HUES6 (cell line): ENCODE results near the gene SMARCAL1.
"Not testable (repeated sequence)": the region's sequence is repeated elsewhere in the genome, so short reads cannot be mapped to it uniquely, and the experiment has no call there.

Experiments used
- H3K27ac ChIP-seq: 2 replicates; pipeline ENCODE4 v1.7.0; 2013; ENCODE audit warnings: low read depth, mild to moderate bottlenecking, low read length, inconsistent platforms
- H3K27me3 ChIP-seq: 2 replicates; pipeline ENCODE4 v1.6.1; 2013; ENCODE audit warnings: low read length; ENCODE audit not compliant: control insufficient read depth, insufficient read depth
- H3K36me3 ChIP-seq: 2 replicates; pipeline ENCODE4 v1.6.1; 2013; ENCODE audit warnings: low read length; ENCODE audit not compliant: control insufficient read depth, insufficient read depth
- H3K4me1 ChIP-seq: 2 replicates; pipeline ENCODE4 v1.6.1; 2013; ENCODE audit warnings: low read length; ENCODE audit not compliant: control insufficient read depth, insufficient read depth
- H3K4me3 ChIP-seq: 2 replicates; pipeline ENCODE4 v1.5.1; 2013; ENCODE audit warnings: low read depth, low read length
- H3K9ac ChIP-seq: one replicate; pipeline ENCODE4 v1.6.1; 2013; ENCODE audit warnings: mild to moderate bottlenecking, low read length
- H3K9me3 ChIP-seq: 2 replicates; pipeline ENCODE4 v1.6.1; 2013; ENCODE audit warnings: low read depth, low read length; ENCODE audit not compliant: control insufficient read depth, insufficient read depth

SMARCAL1 gene

GRCh38 chr2:216503159-216503629 lies 90.9 kb downstream of the SMARCAL1 start:
- no peaks in the 10 kb centered on the region for H3K9me3 ChIP-seq
- H3K9ac ChIP-seq: no peak overlapping the region
- H3K4me3 ChIP-seq: no peak overlapping the region
- peaks cover 7% of the 10 kb centered on the region for H3K4me1 ChIP-seq
- peaks cover 84% of the 10 kb centered on the region for H3K36me3 ChIP-seq
- H3K27me3 ChIP-seq: no peaks in the 10 kb centered on the region
- H3K27ac ChIP-seq: no peak overlapping the region

DNA sequence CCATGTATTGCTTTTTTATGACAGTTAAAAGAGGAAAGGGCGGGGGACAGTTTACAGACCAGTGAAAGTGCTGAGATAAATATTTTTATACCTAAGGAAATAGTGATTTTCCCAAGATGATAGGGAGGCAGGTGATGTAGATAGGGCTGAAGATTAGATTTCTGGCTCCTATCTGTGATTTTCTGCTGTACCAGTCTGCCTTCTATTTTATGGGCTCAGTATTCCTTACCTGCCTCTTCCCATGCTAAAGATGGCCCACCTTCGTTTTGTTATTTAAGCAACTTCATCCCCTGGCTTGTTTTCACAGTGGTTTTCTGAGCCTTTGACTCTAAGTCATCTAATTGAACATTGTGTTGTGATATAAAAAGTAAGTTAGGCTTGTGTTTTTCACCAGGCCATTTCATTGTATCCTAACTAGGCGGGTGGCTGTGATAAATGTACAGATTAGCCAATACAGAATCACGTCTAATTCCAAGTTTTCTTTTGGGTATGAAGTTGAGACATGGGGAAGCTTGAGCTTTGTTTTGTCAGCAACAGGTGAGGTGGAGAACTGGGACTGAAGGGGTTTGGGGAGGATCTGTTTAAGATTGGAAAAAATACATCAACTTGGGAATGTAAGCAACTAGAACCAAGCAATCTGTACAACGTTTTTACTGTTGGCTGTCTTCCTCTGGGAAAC lies 91.6 kb downstream of the SMARCAL1 start:
- H3K27ac ChIP-seq: no peak overlapping the region
- H3K4me3 ChIP-seq: no peak overlapping the region
- H3K36me3 ChIP-seq: peaks cover 84% of the 10 kb centered on the region
- H3K9me3 ChIP-seq: no peaks in the 10 kb centered on the region
- H3K9ac ChIP-seq: no peak overlapping the region
- H3K4me1 ChIP-seq: peaks cover 7% of the 10 kb centered on the region
- no peaks in the 10 kb centered on the region for H3K27me3 ChIP-seq

DNA sequence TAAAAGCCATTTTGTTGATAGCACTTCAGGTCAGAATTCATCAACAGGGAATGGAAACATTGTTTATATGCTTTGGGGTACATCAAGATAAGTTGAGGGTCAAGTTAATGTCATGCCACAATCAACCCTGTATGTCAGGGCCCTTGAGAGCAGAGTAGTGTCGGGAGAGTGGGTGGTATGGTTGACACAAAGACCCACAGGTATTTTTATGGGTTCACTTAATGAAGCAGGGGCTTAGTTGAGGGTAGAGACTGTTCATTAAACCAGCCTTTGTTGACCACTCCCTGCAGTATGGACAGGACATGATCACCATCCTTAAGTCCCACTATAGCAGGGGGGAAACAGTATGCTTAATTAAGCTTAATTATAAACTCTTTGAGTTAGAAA lies 92.1 kb downstream of the SMARCAL1 start:
- no peaks in the 10 kb centered on the region for H3K9me3 ChIP-seq
- no peak overlapping the region for H3K9ac ChIP-seq
- H3K27ac ChIP-seq: no peak overlapping the region
- no peak overlapping the region for H3K4me3 ChIP-seq
- H3K4me1 ChIP-seq: peaks cover 7% of the 10 kb centered on the region
- H3K36me3 ChIP-seq: peaks cover 83% of the 10 kb centered on the region
- no peaks in the 10 kb centered on the region for H3K27me3 ChIP-seq

GRCh38 chr2:216505133-216506106 lies 93.1 kb downstream of the SMARCAL1 start:
- Histone ChIP-seq H3K27me3 (no peaks in the 10 kb centered on the region), H3K9me3 (no peaks in the 10 kb centered on the region), H3K9ac (no peak overlapping the region), H3K4me1 (peaks cover under 1% of the 10 kb centered on the region; the same call in 1 of the 2 replicates), H3K4me3 (no peak overlapping the region), H3K36me3 (peaks cover 74% of the 10 kb centered on the region), H3K27ac (no peak overlapping the region)

- Histone ChIP-seq H3K27ac (no peak overlapping the region), H3K4me1 (no peaks in the 10 kb centered on the region), H3K4me3 (no peak overlapping the region), H3K27me3 (no peaks in the 10 kb centered on the region), H3K9ac (no peak overlapping the region), H3K9me3 (no peaks in the 10 kb centered on the region), H3K36me3 (peaks cover 53% of the 10 kb centered on the region)
Observed at GRCh38 chr2:216507220-216508160, 95.2 kb downstream of the SMARCAL1 start.

GRCh38 chr2:216508229-216508628 lies 95.9 kb downstream of the SMARCAL1 start:
- Histone ChIP-seq H3K4me3 (no peak overlapping the region), H3K4me1 (no peaks in the 10 kb centered on the region), H3K9ac (no peak overlapping the region), H3K36me3 (peaks cover 46% of the 10 kb centered on the region), H3K9me3 (no peaks in the 10 kb centered on the region), H3K27ac (no peak overlapping the region), H3K27me3 (no peaks in the 10 kb centered on the region)

GRCh38 chr2:216516730-216517350 lies 104.6 kb downstream of the SMARCAL1 start:
- Histone ChIP-seq H3K9me3 (no peaks in the 10 kb centered on the region), H3K4me3 (no peak overlapping the region), H3K4me1 (no peaks in the 10 kb centered on the region), H3K36me3 (peaks cover 14% of the 10 kb centered on the region; the same call in 1 of the 2 replicates), H3K9ac (no peak overlapping the region), H3K27ac (no peak overlapping the region), H3K27me3 (no peaks in the 10 kb centered on the region)

DNA sequence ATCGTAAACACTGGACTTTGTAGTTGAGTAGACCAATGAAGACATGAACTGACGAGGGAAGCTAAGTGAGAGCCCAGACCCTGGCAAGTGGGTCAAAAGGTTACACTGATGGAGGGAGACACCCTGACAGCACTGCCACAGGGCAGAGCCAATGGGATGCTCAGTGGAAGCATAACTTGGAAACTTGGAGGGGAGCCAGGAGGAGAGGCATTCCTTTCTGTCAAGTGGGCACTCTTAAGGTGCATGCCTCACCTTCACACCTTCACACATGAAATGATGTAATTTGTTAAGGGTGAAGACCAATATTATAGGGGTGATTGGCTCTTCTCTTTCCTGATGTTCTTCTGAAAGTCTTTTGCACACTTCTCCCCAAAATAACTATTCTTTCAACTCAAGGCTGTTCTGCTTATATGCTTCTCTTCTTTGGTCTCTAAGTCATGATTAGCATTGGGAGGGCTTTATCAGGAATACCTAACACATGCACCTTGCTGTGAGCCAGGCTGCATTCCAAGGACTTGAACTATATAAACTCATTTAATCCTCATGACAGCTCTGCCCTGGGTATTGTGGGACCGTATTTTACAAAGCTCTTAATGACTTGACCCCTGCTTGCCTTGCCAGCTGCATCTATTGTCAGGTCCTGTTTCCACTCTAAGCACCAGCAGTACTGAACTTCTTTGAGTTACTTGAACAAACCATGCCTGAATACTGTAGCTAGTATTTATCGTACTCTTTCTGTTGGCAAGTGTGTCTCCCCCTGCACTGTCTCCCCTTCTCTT lies 105.4 kb downstream of the SMARCAL1 start:
- Histone ChIP-seq H3K27ac (no peak overlapping the region), H3K36me3 (peaks cover 16% of the 10 kb centered on the region; the same call in 1 of the 2 replicates)

GRCh38 chr2:216518566-216519119 lies 106.4 kb downstream of the SMARCAL1 start:
- not testable (repeated sequence) for H3K4me1 ChIP-seq, H3K4me3 ChIP-seq, H3K27me3 ChIP-seq, H3K9me3 ChIP-seq, H3K27ac ChIP-seq, H3K9ac ChIP-seq
- H3K36me3 ChIP-seq: peaks cover 16% of the 10 kb centered on the region; the same call in 1 of the 2 replicates

More for the DNA sequence above, 105.4 kb downstream of the SMARCAL1 start:
- no peaks in the 10 kb centered on the region for H3K9me3 ChIP-seq
- H3K27me3 ChIP-seq: no peaks in the 10 kb centered on the region
- H3K4me1 ChIP-seq: no peaks in the 10 kb centered on the region
- no peak overlapping the region for H3K9ac ChIP-seq
- H3K4me3 ChIP-seq: no peak overlapping the region
